Aorta (tissue), 5 donors: ENCODE measurements around the gene TMEM252. TPM values are rescaled to one million over a fixed set of nuclear protein-coding genes. Genes with fewer than 3 reads are reported as not detected.

Experiments
- ATAC-seq: fragments of 200-7000 bp; cut with Tn5 transposase; one replicate; pipeline ENCODE4 v1.9.1; 2022; ENCODE audit warnings: moderate library complexity; ENCODE audit not compliant: low FRiP score
- DNase-seq, 2 donors: peaks; one replicate each; pipeline ENCODE4 v3.0.0-alpha.2; 2020
- H3K27ac ChIP-seq, 2 donors: one replicate each; pipeline ENCODE4 v1.5.1; 2013; ENCODE audit warnings: low read length in 2 of 2, mild to moderate bottlenecking in 2 of 2, moderate library complexity in 2 of 2, control low read depth in 1 of 2, inconsistent platforms in 1 of 2, low read depth in 1 of 2
- H3K27me3 ChIP-seq, 2 donors: one replicate each; pipeline ENCODE4 v1.6.1; 2013; ENCODE audit warnings: control low read depth in 1 of 2, low read length in 1 of 2, mild to moderate bottlenecking in 1 of 2, moderate library complexity in 1 of 2; ENCODE audit not compliant: insufficient read depth in 2 of 2, control insufficient read depth in 1 of 2
- H3K36me3 ChIP-seq, 2 donors: one replicate each; pipeline ENCODE4 v1.6.1; 2013; ENCODE audit warnings: control low read depth in 1 of 2, low read length in 1 of 2, mild to moderate bottlenecking in 1 of 2; ENCODE audit not compliant: insufficient read depth in 2 of 2, control insufficient read depth in 1 of 2
- H3K4me1 ChIP-seq, 2 donors: one replicate each; pipeline ENCODE4 v1.6.1; 2013; ENCODE audit warnings: low read length in 2 of 2, control low read depth in 1 of 2, mild to moderate bottlenecking in 1 of 2, moderate library complexity in 1 of 2; ENCODE audit not compliant: insufficient read depth in 2 of 2, control insufficient read depth in 1 of 2
- H3K4me3 ChIP-seq, 2 donors: one replicate each; pipeline ENCODE4 v1.5.1; 2013; ENCODE audit warnings: low read length in 2 of 2, control low read depth in 1 of 2, mild to moderate bottlenecking in 1 of 2
- H3K9me3 ChIP-seq: one replicate; pipeline ENCODE4 v1.6.1; 2013; ENCODE audit warnings: mild to moderate bottlenecking, low read length; ENCODE audit not compliant: control insufficient read depth
- WGBS, 2 donors: extraction: QIAGEN DNeasy Blood & Tissue Kit; methylation state at CpG; one replicate each; pipeline ENCODE4 v1.1.7; 2013; 5-methylcytosine and 5-hydroxymethylcytosine counted together
- intact Hi-C, 2 donors: fragments of 100-400 bp; cut with DNase I; formaldehyde crosslinking; loops; one replicate each; pipeline versions ENCODE4 v1.14.2 to v1.15.0; 2022
- polyA plus RNA-seq, 2 donors: library from polyadenylated mRNA; stranded (reverse); fragments of 200-250 nt; gene quantifications; one replicate each; pipeline ENCODE4 v1.2.3, GENCODE V29; 2013
- total RNA-seq, 2 donors: library from RNA; stranded (reverse); fragmentation: NEBNext Ultra II Directional; extraction: Animal tissue kit (Norgen Biotek cat#: 25700); gene quantifications; one replicate each; pipeline ENCODE4 v1.2.1, GENCODE V29; 2021
- donor health status: healthy with polysubstance abuse.
- donor health status: Bipolar disorder and iron deficiency.
- donor health status: DM: no; HTN: no; CAD: no.
- donor health status: DM: no; HTN: no; CAD: no.
- donor health status: DM: yes; HTN: yes; CAD: no.

The TMEM252 gene
- total and polyA plus RNA-seq, 4 donors: 0.75 TPM; not detected in 3

- Histone ChIP-seq H3K4me1 (peaks cover 9 to 10% of the 10 kb centered on the region in 2 donors), H3K27me3 (no peaks in the 10 kb centered on the region), H3K27ac (peak overlapping the region in 1 of 2 donors; percentile 54), H3K9me3 (no peaks in the 10 kb centered on the region), H3K36me3 (peaks cover 0 to 3% of the 10 kb centered on the region in 2 donors), H3K4me3 (no peak overlapping the region)
- WGBS, 2 donors: 98 to 100% methylated on average over 1 of the region's 1 CpG
- ATAC-seq: no peak
- DNase-seq: no peak
- intact Hi-C loops: loop anchor here in 1 of 2 donors (5.0 to 10.0 kb wide), 2 partner anchors 35 to 53 kb away; no protein-coding TSS in a partner anchor
Measured at GRCh38 chr9:68497629-68498028, 43.1 kb downstream of the TMEM252 start.

GRCh38 chr9:68496356-68496755, 44.3 kb downstream of the TMEM252 start:
- Histone ChIP-seq H3K4me3 (no peak overlapping the region), H3K27me3 (no peaks in the 10 kb centered on the region), H3K36me3 (peaks cover 0 to 3% of the 10 kb centered on the region in 2 donors), H3K27ac (no peak overlapping the region), H3K9me3 (no peaks in the 10 kb centered on the region), H3K4me1 (peaks cover 5 to 7% of the 10 kb centered on the region in 2 donors)
- ATAC-seq (no peak), DNase-seq (no peak)
- intact Hi-C loops: loop anchor here in 1 of 2 donors (5.0 to 10.0 kb wide), 2 partner anchors 34 to 52 kb away; no protein-coding TSS in a partner anchor

- WGBS, 2 donors: 25 to 34% methylated on average over 1 of the region's 1 CpG
Measured at GRCh38 chr9:68495247-68495646, 45.4 kb downstream of the TMEM252 start.

GRCh38 chr9:68493958-68494577, 46.6 kb downstream of the TMEM252 start:
- peaks cover 5 to 6% of the 10 kb centered on the region in 2 donors for H3K4me1 ChIP-seq
- intact Hi-C loops: loop anchor here in 1 of 2 donors (10.0 kb wide), 1 partner anchor 49 kb away; no protein-coding TSS in a partner anchor
- peak overlapping the region; percentile 28 to 81 for H3K27ac ChIP-seq

More at GRCh38 chr9:68495247-68495646, 45.4 kb downstream of the TMEM252 start:
- H3K4me3 ChIP-seq: no peak overlapping the region
- H3K9me3 ChIP-seq: no peaks in the 10 kb centered on the region
- H3K27ac ChIP-seq: peak overlapping the region in 1 of 2 donors; percentile 14
- H3K4me1 ChIP-seq: peaks cover 5 to 6% of the 10 kb centered on the region in 2 donors
- H3K36me3 ChIP-seq: peaks cover 0 to 3% of the 10 kb centered on the region in 2 donors
- H3K27me3 ChIP-seq: no peaks in the 10 kb centered on the region
- peak; percentile 66 for ATAC-seq
- DNase-seq: no peak
- intact Hi-C loops: loop anchor here in 1 of 2 donors (5.0 to 10.0 kb wide), 2 partner anchors 33 to 50 kb away; no protein-coding TSS in a partner anchor

GRCh38 chr9:68493541-68493940, 47.1 kb downstream of the TMEM252 start:
- no peak for ATAC-seq
- H3K4me3 ChIP-seq: no peak overlapping the region
- peaks cover 5 to 6% of the 10 kb centered on the region in 2 donors for H3K4me1 ChIP-seq
- peak overlapping the region in 1 of 2 donors; percentile 28 for H3K27ac ChIP-seq
- no peaks in the 10 kb centered on the region for H3K36me3 ChIP-seq
- no peaks in the 10 kb centered on the region for H3K9me3 ChIP-seq
- intact Hi-C loops: loop anchor here in 1 of 2 donors (10.0 kb wide), 1 partner anchor 49 kb away; no protein-coding TSS in a partner anchor
- no peaks in the 10 kb centered on the region for H3K27me3 ChIP-seq
- DNase-seq: no peak

More at GRCh38 chr9:68493958-68494577, 46.6 kb downstream of the TMEM252 start:
- Histone ChIP-seq H3K9me3 (no peaks in the 10 kb centered on the region), H3K4me3 (no peak overlapping the region), H3K36me3 (peaks cover 0 to under 1% of the 10 kb centered on the region in 2 donors), H3K27me3 (no peaks in the 10 kb centered on the region)
- peak; percentile 49 for ATAC-seq
- DNase-seq: no peak
- WGBS, 2 donors: 30 to 34% methylated on average over 3 of the region's 3 CpGs

GRCh38 chr9:68492806-68493205, 47.9 kb downstream of the TMEM252 start:
- H3K36me3 ChIP-seq: no peaks in the 10 kb centered on the region

GRCh38 chr9:68489646-68490045, 51.0 kb downstream of the TMEM252 start:
- DNase-seq (no peak), ATAC-seq (no peak)
- Histone ChIP-seq H3K27me3 (no peaks in the 10 kb centered on the region), H3K4me3 (no peak overlapping the region), H3K27ac (no peak overlapping the region), H3K36me3 (peaks cover 2 to 5% of the 10 kb centered on the region in 2 donors), H3K4me1 (peaks cover 5 to 6% of the 10 kb centered on the region in 2 donors), H3K9me3 (peaks cover 1% of the 10 kb centered on the region)
- intact Hi-C loops: loop anchor here in 1 of 2 donors (10.0 kb wide), 1 partner anchor 45 kb away; no protein-coding TSS in a partner anchor
- 75 to 81% methylated on average over 4 of the region's 4 CpGs for WGBS, 2 donors

More at GRCh38 chr9:68492806-68493205, 47.9 kb downstream of the TMEM252 start:
- ATAC-seq (no peak), DNase-seq (no peak)
- intact Hi-C loops: loop anchor here in 1 of 2 donors (10.0 kb wide), 1 partner anchor 48 kb away; no protein-coding TSS in a partner anchor
- H3K4me3 ChIP-seq: no peak overlapping the region
- no peak overlapping the region for H3K27ac ChIP-seq
- WGBS, 2 donors: 17 to 22% methylated on average over 6 of the region's 6 CpGs
- peaks cover 5 to 6% of the 10 kb centered on the region in 2 donors for H3K4me1 ChIP-seq
- no peaks in the 10 kb centered on the region for H3K9me3 ChIP-seq
- H3K27me3 ChIP-seq: no peaks in the 10 kb centered on the region

- DNase-seq: no peak
- 49 to 52% methylated on average over 2 of the region's 2 CpGs for WGBS, 2 donors
- peaks cover 2 to 5% of the 10 kb centered on the region in 2 donors for H3K36me3 ChIP-seq
- no peak overlapping the region for H3K4me3 ChIP-seq
- ATAC-seq: no peak
- no peaks in the 10 kb centered on the region for H3K4me1 ChIP-seq
- no peak overlapping the region for H3K27ac ChIP-seq
- H3K9me3 ChIP-seq: peaks cover 1% of the 10 kb centered on the region
- H3K27me3 ChIP-seq: no peaks in the 10 kb centered on the region
- intact Hi-C loops: no loop called here
Measured at GRCh38 chr9:68488126-68488525, 52.6 kb downstream of the TMEM252 start.
